GM13977 (cell line): ENCODE results near the gene TMEM132D.

Experiments used
- DNase-seq: peaks from one replicate; pipeline ENCODE4 v3.0.0; 2012; ENCODE audit warnings: low spot score
- in situ Hi-C: fragments of 300-500 bp; cut with MboI; formaldehyde crosslinking; loops from one replicate; pipeline ENCODE4 v1.12.0; 2022; ENCODE audit warnings: low sequenced_read_pairs, low pct_unique_long_range_greater_than_20kb, mixed read lengths, inconsistent platforms; ENCODE audit not compliant: unreplicated experiment
- TF ChIP-seq, protein P1 (sequence below): IDR thresholded peaks from 2 replicates; pipeline ENCODE4 v1.5.1; 2012; ENCODE audit warnings: mild to moderate bottlenecking, control low read depth; ENCODE audit not compliant: insufficient read depth; ENCODE audit errors: extremely low read depth, missing control alignments

Gene TMEM132D

DNA sequence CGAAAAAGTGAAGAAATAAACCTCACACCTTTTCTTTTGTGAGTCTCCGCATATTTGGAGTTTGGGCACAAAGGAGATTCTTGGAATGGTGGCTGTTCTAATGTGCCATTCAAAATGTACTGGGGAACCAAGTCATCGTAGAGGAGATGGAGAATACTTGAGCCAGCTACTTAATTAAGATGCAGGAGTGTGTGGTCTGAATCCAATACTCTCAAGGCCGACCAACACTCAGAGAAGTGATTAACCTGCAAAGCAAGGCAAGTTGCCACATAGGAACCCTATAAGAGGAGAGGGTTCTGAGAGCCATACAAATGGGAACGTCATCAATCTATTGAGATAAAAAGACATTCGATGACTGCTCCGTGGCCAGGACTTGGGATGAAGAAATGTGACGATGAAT lies 603.8 kb downstream of the TMEM132D start:
- TF ChIP-seq, protein P1, sequence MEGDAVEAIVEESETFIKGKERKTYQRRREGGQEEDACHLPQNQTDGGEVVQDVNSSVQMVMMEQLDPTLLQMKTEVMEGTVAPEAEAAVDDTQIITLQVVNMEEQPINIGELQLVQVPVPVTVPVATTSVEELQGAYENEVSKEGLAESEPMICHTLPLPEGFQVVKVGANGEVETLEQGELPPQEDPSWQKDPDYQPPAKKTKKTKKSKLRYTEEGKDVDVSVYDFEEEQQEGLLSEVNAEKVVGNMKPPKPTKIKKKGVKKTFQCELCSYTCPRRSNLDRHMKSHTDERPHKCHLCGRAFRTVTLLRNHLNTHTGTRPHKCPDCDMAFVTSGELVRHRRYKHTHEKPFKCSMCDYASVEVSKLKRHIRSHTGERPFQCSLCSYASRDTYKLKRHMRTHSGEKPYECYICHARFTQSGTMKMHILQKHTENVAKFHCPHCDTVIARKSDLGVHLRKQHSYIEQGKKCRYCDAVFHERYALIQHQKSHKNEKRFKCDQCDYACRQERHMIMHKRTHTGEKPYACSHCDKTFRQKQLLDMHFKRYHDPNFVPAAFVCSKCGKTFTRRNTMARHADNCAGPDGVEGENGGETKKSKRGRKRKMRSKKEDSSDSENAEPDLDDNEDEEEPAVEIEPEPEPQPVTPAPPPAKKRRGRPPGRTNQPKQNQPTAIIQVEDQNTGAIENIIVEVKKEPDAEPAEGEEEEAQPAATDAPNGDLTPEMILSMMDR, result no peak
- in situ Hi-C loops, result no loop called here
- DNase-seq, result no peak

DNA sequence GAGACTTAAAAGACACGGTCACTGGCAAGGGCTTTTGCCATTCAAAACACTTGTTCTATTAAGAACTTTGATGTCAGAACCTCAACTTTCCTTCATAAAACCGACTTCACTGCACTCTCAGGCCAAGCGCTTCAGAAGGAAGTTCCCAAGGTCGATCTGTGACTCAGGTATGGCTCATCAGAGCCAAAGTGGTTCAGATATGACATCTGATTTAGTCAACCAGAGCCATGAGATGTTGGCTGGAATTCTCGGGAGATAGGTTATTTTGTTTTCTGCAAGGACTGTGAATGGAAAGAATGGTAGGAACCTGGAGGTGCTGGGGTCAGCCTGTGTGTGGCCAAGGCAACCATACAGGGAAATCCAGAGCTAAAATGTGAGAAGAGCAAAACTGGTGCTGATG lies 604.9 kb downstream of the TMEM132D start:
- TF ChIP-seq, protein P1, result no peak
- in situ Hi-C loops, result no loop called here
- DNase-seq, result no peak

DNA sequence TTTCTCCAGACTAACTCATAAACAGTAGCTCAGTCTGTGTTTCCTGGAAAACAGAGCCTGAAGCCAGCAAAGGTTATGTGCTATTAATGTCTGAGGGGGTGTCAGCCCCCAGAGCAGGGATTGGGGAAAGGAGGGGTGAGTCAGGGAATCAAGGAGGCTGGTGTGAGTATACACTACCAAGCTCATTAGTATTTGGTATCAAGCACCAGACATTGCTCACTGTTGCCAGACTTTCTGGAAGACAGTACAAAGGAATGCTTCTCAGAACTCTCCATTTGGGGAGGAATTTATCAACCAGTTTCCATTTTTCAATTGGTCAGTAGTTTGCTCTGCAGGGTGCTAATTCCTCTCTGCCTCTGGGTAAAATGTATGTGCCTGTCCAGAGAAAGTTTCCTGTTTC lies 607.2 kb downstream of the TMEM132D start:
- in situ Hi-C loops, result no loop called here
- TF ChIP-seq, protein P1, result no peak
- no peak for DNase-seq

DNA sequence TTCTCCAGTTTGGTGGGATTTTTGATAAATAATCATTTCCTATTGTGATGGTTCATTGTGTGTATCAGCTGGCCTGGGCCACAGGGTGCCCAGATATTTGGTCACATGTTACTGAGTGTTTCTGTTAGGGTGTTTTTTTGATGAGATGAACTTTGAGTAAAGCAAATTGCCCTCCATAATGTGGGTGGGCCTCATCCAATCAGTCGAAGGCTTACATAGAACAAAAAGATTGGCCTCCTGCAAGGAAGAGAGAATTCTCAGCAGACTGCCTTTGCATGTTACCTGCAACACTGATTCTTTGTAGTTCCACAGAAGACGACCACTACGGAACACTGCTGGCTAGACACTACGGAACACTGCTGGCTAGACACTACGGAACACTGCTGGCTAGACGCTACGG lies 609.0 kb downstream of the TMEM132D start:
- in situ Hi-C loops, result no loop called here
- TF ChIP-seq, protein P1, result no peak
- no peak for DNase-seq

DNA sequence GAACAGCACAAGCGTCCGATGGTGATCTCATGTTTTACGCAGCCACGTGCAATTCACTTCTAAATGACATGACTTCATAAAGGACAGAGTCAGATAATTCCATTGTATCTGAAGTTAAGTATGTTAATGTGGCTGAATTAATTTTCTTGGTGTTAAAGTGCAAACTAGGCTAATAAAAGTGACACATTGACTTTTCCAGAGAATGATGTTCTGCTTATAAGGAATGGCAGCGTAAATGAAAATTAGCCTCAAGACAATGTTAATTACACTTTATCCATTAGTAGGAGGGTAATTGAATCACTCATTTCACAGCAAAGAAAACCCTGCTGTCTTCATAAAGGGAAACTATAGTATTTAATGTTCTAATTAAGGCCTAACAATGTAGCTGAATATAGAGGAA lies 624.1 kb downstream of the TMEM132D start:
- in situ Hi-C loops, result no loop called here
- DNase-seq, result no peak
- TF ChIP-seq, protein P1, result no peak

DNA sequence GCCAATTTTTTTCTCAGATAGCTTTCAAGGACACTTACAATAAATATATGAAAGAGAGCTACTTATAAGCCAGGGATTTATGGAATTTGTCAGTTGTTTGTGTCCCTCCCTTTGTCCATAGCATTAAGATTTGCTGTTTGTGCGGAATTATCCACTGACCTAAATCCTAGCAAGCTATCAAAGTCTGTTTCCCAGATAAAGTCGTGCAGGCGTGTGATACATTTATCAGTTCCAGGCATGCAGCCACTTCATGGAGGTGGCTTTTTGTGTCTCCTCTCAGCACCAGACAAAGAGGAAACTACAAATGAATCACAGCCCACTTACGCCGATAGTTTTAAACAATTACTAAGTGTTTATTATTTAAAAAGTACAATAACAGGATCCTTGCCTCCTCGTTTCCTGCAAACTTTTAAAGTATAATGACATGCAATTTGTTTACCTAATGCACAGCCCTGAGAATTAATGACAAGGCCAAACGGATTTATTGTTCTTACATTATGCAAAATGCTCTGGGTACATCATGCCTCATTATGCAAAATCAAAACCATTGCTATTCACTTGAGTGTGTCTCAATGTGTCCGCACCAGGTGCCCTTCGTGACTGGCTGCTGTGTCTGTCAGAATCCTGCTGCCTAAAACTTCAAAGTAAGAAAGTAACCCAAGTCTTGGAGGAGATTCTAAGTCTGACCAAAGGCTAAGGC lies 627.3 kb downstream of the TMEM132D start:
- TF ChIP-seq, protein P1, result no peak
- DNase-seq, result no peak
- in situ Hi-C loops, result no loop called here
